Neuronal stem cell (in vitro differentiated cells): Measurements from ENCODE around the gene CSF1R.

Experiments
- DNase-seq: peaks from one replicate; pipeline ENCODE4 v3.0.0-alpha.2; 2013; ENCODE audit warnings: low spot score
- H2AFZ ChIP-seq: one replicate; pipeline ENCODE4 v1.6.1; 2013; ENCODE audit warnings: mild to moderate bottlenecking, low read length, inconsistent platforms
- H2AK5ac ChIP-seq: 2 replicates; pipeline ENCODE4 v1.6.1; 2013; ENCODE audit warnings: low read depth, mild to moderate bottlenecking, inconsistent platforms, low read length, moderate library complexity, mixed read lengths
- H2BK120ac ChIP-seq: 2 replicates; pipeline ENCODE4 v1.6.1; 2013; ENCODE audit warnings: low read depth, mild to moderate bottlenecking, inconsistent platforms, low read length, moderate library complexity, mixed read lengths
- H2BK12ac ChIP-seq: one replicate; pipeline ENCODE4 v1.6.1; 2013; ENCODE audit warnings: low read length, inconsistent platforms
- H2BK15ac ChIP-seq: 2 replicates; pipeline ENCODE4 v1.6.1; 2013; ENCODE audit warnings: mild to moderate bottlenecking, low read length, inconsistent platforms, mixed read lengths
- H2BK5ac ChIP-seq: one replicate; pipeline ENCODE4 v1.6.1; 2013; ENCODE audit warnings: inconsistent platforms, mild to moderate bottlenecking, low read length, moderate library complexity
- H3K14ac ChIP-seq: one replicate; pipeline ENCODE4 v1.6.1; 2013; ENCODE audit warnings: low read length, inconsistent platforms
- H3K18ac ChIP-seq: 2 replicates; pipeline ENCODE4 v1.6.1; 2013; ENCODE audit warnings: low read length, inconsistent platforms
- H3K23ac ChIP-seq: 2 replicates; pipeline ENCODE4 v1.6.1; 2013; ENCODE audit warnings: low read depth, mild to moderate bottlenecking, mixed read lengths, low read length, inconsistent platforms; ENCODE audit not compliant: poor library complexity
- H3K27ac ChIP-seq: replicated peaks from 3 replicates; pipeline ENCODE4 v1.5.1; 2013; ENCODE audit warnings: low read length, inconsistent platforms
- H3K27me3 ChIP-seq, 3 experiments: 2 replicates each; pipeline ENCODE4 v1.6.1; 2013; ENCODE audit warnings: low read length in 3 of 3, mild to moderate bottlenecking in 2 of 3, inconsistent platforms in 1 of 3, low read depth in 1 of 3, mixed read lengths in 1 of 3, moderate library complexity in 1 of 3; ENCODE audit not compliant: control insufficient read depth in 3 of 3, insufficient read depth in 3 of 3
- H3K36me3 ChIP-seq, 2 donors: replicated peaks in 1 of 2; 2 replicates each; pipeline ENCODE4 v1.6.1; 2013; ENCODE audit warnings: low read length in 2 of 2; ENCODE audit not compliant: control insufficient read depth in 2 of 2, insufficient read depth in 2 of 2
- H3K4ac ChIP-seq: 2 replicates; pipeline ENCODE4 v1.6.1; 2013; ENCODE audit warnings: inconsistent platforms, mild to moderate bottlenecking, low read length, moderate library complexity
- H3K4me1 ChIP-seq, 2 donors: 1 replicate in 1 of 2; 2 replicates in 1 of 2; pipeline ENCODE4 v1.6.1; 2013; ENCODE audit warnings: low read length in 2 of 2, low read depth in 1 of 2; ENCODE audit not compliant: control insufficient read depth in 2 of 2, insufficient read depth in 1 of 2
- H3K4me2 ChIP-seq: one replicate; pipeline ENCODE4 v1.6.1; 2013; ENCODE audit warnings: mild to moderate bottlenecking, low read length, inconsistent platforms; ENCODE audit not compliant: insufficient read depth, poor library complexity, severe bottlenecking
- H3K4me3 ChIP-seq, 2 donors: 2 replicates each; pipeline ENCODE4 v1.5.1; 2013; ENCODE audit warnings: low read length in 2 of 2, mild to moderate bottlenecking in 2 of 2, inconsistent platforms in 1 of 2, moderate library complexity in 1 of 2
- H3K79me1 ChIP-seq: one replicate; pipeline ENCODE4 v1.6.1; 2013; ENCODE audit warnings: low read depth, mild to moderate bottlenecking, inconsistent platforms, low read length, moderate library complexity
- H3K9ac ChIP-seq: one replicate; pipeline ENCODE4 v1.6.1; 2013; ENCODE audit warnings: mild to moderate bottlenecking, low read depth, low read length, inconsistent platforms; ENCODE audit not compliant: poor library complexity
- H3K9me3 ChIP-seq, 2 donors: replicated peaks in 1 of 2; 2 replicates each; pipeline versions ENCODE3 to v1.6.1; 2013; ENCODE audit warnings: low read length in 2 of 2, mild to moderate bottlenecking in 2 of 2, inconsistent platforms in 1 of 2, low read depth in 1 of 2, mixed read lengths in 1 of 2, moderate library complexity in 1 of 2; ENCODE audit not compliant: control insufficient read depth in 2 of 2, insufficient read depth in 1 of 2
- H4K8ac ChIP-seq: one replicate; pipeline ENCODE4 v1.6.1; 2013; ENCODE audit warnings: low read depth, mild to moderate bottlenecking, inconsistent platforms, low read length, moderate library complexity
- H4K91ac ChIP-seq: one replicate; pipeline ENCODE4 v1.6.1; 2013; ENCODE audit warnings: low read length, low read depth, mild to moderate bottlenecking, inconsistent platforms; ENCODE audit not compliant: poor library complexity
- WGBS, 2 donors: extraction: QIAGEN DNeasy Blood & Tissue Kit; methylation state at CpG; one replicate each; pipeline ENCODE4 v1.1.7; 2013; ENCODE audit warnings: missing lambda C conversion rate in 2 of 2, mixed read lengths in 1 of 2; ENCODE audit not compliant: insufficient read length in 2 of 2, insufficient replicate concordance in 1 of 2; ENCODE audit errors: extremely low coverage in 2 of 2; 5-methylcytosine and 5-hydroxymethylcytosine counted together

CSF1R gene

DNA sequence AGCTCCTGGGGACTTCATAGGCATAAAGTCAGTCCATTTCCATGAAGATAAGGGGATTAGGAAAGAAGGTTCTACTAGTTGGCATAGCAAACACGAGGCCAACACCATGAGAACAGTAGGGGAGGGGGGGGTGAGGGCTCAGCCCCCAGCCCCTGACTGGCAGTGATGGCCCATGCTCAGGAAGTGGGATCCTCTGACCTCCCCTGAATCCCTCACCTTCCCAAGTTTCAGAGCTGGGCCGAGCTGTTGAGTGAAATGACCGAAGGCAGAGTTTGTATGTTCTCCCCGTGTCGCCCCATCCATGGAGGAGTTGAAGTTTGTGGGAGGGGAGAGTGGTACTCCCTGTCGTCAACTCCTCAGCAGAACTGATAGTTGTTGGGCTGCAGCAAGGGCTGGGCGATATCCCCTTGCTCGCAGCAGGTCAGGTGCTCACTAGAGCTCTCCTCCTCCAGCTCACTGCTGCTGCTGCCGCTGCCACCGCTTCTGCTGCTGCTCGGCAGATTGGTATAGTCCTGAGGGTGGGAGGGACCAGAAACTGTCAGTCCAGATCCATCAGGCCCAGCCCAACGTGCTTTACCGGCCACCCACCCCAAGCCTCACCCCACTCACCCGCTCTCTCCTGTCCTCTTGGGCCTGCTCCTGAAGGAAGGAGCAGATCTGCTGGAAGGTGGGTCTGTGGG is 32.5 kb downstream of the CSF1R start:
- Histone ChIP-seq H3K4ac (no peak overlapping the region), H3K27me3 (no peaks in the 10 kb centered on the region), H2BK12ac (no peak overlapping the region), H2BK120ac (no peak overlapping the region), H3K79me1 (no peaks in the 10 kb centered on the region), H2AFZ (no peak overlapping the region), H3K4me1 (no peaks in the 10 kb centered on the region), H3K27ac (no peak overlapping the region), H2AK5ac (no peak overlapping the region), H2BK5ac (no peak overlapping the region), H3K9ac (no peak overlapping the region), H3K4me2 (no peak overlapping the region), H4K8ac (no peak overlapping the region), H3K18ac (no peak overlapping the region), H3K4me3 (no peak overlapping the region), H3K9me3 (no peaks in the 10 kb centered on the region), H4K91ac (no peak overlapping the region), H3K36me3 (peaks cover 46 to 77% of the 10 kb centered on the region in 2 donors), H3K14ac (no peak overlapping the region), H2BK15ac (no peak overlapping the region), H3K23ac (no peak overlapping the region)
- no peak for DNase-seq
- no CpG with 5 or more reads among the region's 14 CpGs for WGBS, 2 donors

DNA sequence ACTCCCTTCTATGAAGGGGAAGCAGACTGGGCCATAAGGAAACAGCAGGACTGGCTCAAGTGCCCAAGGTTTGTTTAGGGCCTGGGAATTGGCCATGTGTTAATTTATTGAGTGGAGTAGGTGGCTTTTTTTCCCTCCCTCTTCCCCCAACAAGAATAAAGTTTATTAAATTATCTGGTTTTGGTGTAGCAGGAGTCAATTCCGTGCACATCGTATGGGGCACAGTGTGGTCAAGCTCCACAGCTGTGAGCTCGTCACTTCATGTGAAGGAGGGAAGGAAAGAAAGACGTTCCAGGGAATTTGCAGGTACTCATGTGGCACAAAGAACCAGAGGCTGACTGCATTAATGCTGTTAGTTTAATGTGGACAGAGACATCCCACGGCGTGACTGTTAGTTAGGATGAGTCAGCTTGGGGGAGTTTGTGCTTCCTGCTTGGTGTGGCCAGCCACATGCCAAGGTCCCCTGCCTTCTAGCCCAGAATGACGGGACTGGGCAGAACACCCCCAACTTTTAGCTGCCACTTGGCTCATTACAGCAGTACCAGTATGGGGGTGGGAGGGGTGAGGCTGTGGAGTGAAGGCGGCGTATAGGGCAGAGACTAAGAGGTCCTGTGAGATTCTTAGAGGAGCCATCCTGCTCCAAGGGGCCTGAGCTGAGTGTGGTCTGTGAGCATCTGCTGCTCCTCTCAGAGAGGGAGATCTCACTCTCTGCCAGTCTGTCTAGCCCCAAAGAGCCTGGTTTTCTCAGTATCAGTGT is 33.2 kb downstream of the CSF1R start:
- Histone ChIP-seq H3K9ac (no peak overlapping the region), H3K18ac (no peak overlapping the region), H2BK5ac (no peak overlapping the region), H3K27ac (no peak overlapping the region), H4K91ac (no peak overlapping the region), H3K4me2 (no peak overlapping the region), H2BK15ac (no peak overlapping the region), H3K27me3 (no peaks in the 10 kb centered on the region), H3K9me3 (no peaks in the 10 kb centered on the region), H3K23ac (no peak overlapping the region), H3K14ac (no peak overlapping the region), H3K79me1 (no peaks in the 10 kb centered on the region), H3K36me3 (peaks cover 51 to 84% of the 10 kb centered on the region in 2 donors), H3K4ac (no peak overlapping the region), H3K4me1 (no peaks in the 10 kb centered on the region), H2BK12ac (no peak overlapping the region), H2AK5ac (no peak overlapping the region), H4K8ac (no peak overlapping the region), H3K4me3 (no peak overlapping the region), H2AFZ (no peak overlapping the region), H2BK120ac (no peak overlapping the region)
- WGBS, 2 donors, result no CpG with 5 or more reads among the region's 9 CpGs
- DNase-seq, result no peak

DNA sequence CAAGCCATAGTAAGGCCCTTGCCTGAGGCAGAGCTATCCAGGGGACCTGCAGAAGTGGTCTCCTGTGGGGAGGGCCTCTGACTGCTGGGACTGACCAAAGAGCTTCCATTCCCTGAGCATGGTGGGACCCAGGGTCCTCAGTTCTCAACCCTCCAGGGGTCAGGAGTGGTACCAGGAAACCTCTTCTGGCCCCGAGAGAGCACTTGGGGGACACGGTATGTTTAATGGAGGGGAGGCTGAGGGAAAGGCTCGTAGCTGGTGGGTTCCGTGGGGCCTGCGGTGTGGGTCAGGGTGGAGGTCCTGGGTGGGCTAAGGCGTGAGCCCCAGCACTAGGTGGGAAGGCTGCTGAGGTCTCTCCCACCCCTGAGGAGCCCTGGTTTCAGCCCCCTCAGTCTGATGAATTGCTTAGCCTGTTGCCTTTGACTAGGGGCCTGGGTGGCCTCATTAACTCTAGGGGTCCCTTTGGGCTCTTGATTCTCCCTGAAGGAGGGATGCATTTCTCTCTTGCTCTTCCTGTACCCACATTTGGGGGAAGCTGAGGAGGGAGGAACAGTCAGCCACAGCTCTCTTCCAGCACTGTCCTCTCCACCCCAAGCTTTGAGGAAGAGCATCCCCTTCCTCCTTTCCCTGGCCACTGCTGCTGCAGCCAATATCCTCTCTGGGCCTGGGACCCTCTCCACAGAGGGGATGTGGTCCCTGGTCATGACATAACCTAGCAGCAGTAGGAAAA is 34.0 kb downstream of the CSF1R start:
- no peak for DNase-seq
- Histone ChIP-seq H3K9me3 (no peaks in the 10 kb centered on the region), H3K9ac (no peak overlapping the region), H3K18ac (no peak overlapping the region), H3K36me3 (peaks cover 56 to 91% of the 10 kb centered on the region in 2 donors), H3K4me2 (no peak overlapping the region), H4K8ac (no peak overlapping the region), H3K27ac (no peak overlapping the region), H2AFZ (no peak overlapping the region), H4K91ac (no peak overlapping the region), H3K79me1 (no peaks in the 10 kb centered on the region), H2BK5ac (no peak overlapping the region), H2BK120ac (no peak overlapping the region), H3K4me3 (no peak overlapping the region), H3K4ac (no peak overlapping the region), H3K14ac (no peak overlapping the region), H2AK5ac (no peak overlapping the region), H3K27me3 (no peaks in the 10 kb centered on the region), H3K4me1 (no peaks in the 10 kb centered on the region), H3K23ac (no peak overlapping the region), H2BK12ac (no peak overlapping the region), H2BK15ac (no peak overlapping the region)
- WGBS, 2 donors, result no CpG with 5 or more reads among the region's 6 CpGs

DNA sequence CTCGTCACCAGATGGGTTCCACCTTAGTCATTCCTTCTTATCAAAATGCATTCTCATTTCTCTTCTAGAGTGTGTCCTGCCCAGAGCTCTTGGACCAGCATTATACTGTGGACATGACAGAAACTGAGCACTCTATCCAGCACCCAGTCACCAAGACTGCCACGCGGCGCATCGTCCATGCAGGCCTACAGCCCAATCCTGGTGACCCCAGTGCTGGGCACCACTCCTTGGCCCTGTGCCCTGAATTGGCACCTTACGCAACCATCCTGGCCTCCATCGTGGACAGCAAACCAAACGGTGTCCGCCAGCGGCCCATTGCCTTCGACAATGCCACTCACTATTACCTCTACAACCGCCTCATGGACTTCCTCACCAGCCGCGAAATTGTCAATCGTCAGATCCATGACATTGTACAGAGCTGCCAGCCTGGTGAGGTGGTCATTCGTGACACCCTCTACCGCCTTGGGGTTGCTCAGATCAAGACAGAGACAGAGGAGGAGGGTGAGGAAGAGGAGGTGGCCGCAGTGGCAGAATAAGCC is 34.6 kb downstream of the CSF1R start:
- no peak overlapping the region for H2BK5ac ChIP-seq
- H2AFZ ChIP-seq, result no peak overlapping the region
- H3K27ac ChIP-seq, result no peak overlapping the region
- H3K4ac ChIP-seq, result no peak overlapping the region
- no peak overlapping the region for H3K4me2 ChIP-seq
- no peak overlapping the region for H2AK5ac ChIP-seq
- H3K9me3 ChIP-seq, result no peaks in the 10 kb centered on the region
- H3K36me3 ChIP-seq, result peaks cover 58 to 95% of the 10 kb centered on the region in 2 donors
- H3K23ac ChIP-seq, result peak overlapping the region; percentile 52
- H4K91ac ChIP-seq, result no peak overlapping the region
- H3K9ac ChIP-seq, result no peak overlapping the region
- H4K8ac ChIP-seq, result no peak overlapping the region
- H3K4me3 ChIP-seq, result no peak overlapping the region
- WGBS, 2 donors, result no CpG with 5 or more reads among the region's 18 CpGs
- H3K79me1 ChIP-seq, result no peaks in the 10 kb centered on the region
- no peak for DNase-seq
- H3K27me3 ChIP-seq, result no peaks in the 10 kb centered on the region
- H3K4me1 ChIP-seq, result no peaks in the 10 kb centered on the region
- H2BK12ac ChIP-seq, result no peak overlapping the region
- no peak overlapping the region for H3K14ac ChIP-seq
- H3K18ac ChIP-seq, result no peak overlapping the region
- no peak overlapping the region for H2BK120ac ChIP-seq
- no peak overlapping the region for H2BK15ac ChIP-seq
